GM23338 (cell line): ENCODE data around the gene DNAI1. TPM values are rescaled to one million over a fixed set of nuclear protein-coding genes. Genes with fewer than 3 reads are reported as not detected.
"Not testable (repeated sequence)": the region's sequence is repeated elsewhere in the genome, so short reads cannot be mapped to it uniquely, and the experiment has no call there.

Source experiments
- ATAC-seq: fragments of 200-7000 bp; cut with Tn5 transposase; 3 replicates; pipeline ENCODE4 v1.9.1; 2020
- DNase-seq: peaks from one replicate; pipeline ENCODE4 v3.0.0-alpha.2; 2015; ENCODE audit warnings: low spot score
- H2AFZ ChIP-seq: fragments of 200-600 bp; sonication (generic); 2 replicates; pipeline ENCODE4 v1.8.0; 2016; ENCODE audit warnings: antibody characterized with exemption, mild to moderate bottlenecking, moderate library complexity
- H3F3A ChIP-seq: fragments of 200-600 bp; sonication (generic); replicated peaks from 2 replicates; pipeline ENCODE4 v1.8.0; 2017; ENCODE audit warnings: antibody characterized with exemption, mixed run types, low read depth
- H3K27ac ChIP-seq: fragments of 200-600 bp; sonication (generic); 2 replicates; pipeline ENCODE4 v1.6.1; 2016; ENCODE audit warnings: low read depth
- H3K27me3 ChIP-seq: fragments of 200-600 bp; sonication (generic); 2 replicates; pipeline ENCODE4 v1.8.0; 2016; ENCODE audit warnings: mild to moderate bottlenecking, mixed run types, moderate library complexity; ENCODE audit not compliant: insufficient read depth
- H3K36me3 ChIP-seq: fragments of 200-600 bp; sonication (generic); 2 replicates; pipeline ENCODE4 v1.8.0; 2016; ENCODE audit warnings: mild to moderate bottlenecking; ENCODE audit not compliant: insufficient read depth
- H3K4me1 ChIP-seq: fragments of 200-600 bp; sonication (generic); 2 replicates; pipeline ENCODE4 v1.8.0; 2016; ENCODE audit warnings: mild to moderate bottlenecking, moderate library complexity; ENCODE audit not compliant: insufficient read depth
- H3K4me2 ChIP-seq: fragments of 200-600 bp; sonication (generic); 2 replicates; pipeline ENCODE4 v1.7.1; 2017; ENCODE audit warnings: mixed run types
- H3K4me3 ChIP-seq: fragments of 200-600 bp; sonication (generic); 2 replicates; pipeline ENCODE4 v1.6.1; 2016; ENCODE audit warnings: mixed run types
- H3K79me2 ChIP-seq: fragments of 200-600 bp; sonication (generic); replicated peaks from 2 replicates; pipeline ENCODE4 v1.8.0; 2017; ENCODE audit warnings: mild to moderate bottlenecking; ENCODE audit not compliant: insufficient read depth
- H3K9me2 ChIP-seq: fragments of 200-600 bp; sonication (generic); 2 replicates; pipeline ENCODE4 v1.8.0; 2017; ENCODE audit not compliant: insufficient read depth
- H4K20me1 ChIP-seq: fragments of 200-600 bp; sonication (generic); replicated peaks from 2 replicates; pipeline ENCODE4 v1.8.0; 2017; ENCODE audit warnings: mild to moderate bottlenecking; ENCODE audit not compliant: insufficient read depth
- H3K27ac Mint-ChIP-seq: 2 replicates; pipeline ENCODE4 v1.8.0; 2020; ENCODE audit warnings: inconsistent platforms, mild to moderate bottlenecking, moderate library complexity, mixed read lengths
- H3K27me3 Mint-ChIP-seq: 3 replicates; pipeline ENCODE4 v1.8.0; 2022; ENCODE audit warnings: low read depth, mild to moderate bottlenecking, moderate library complexity, mixed read lengths, inconsistent platforms; ENCODE audit not compliant: insufficient read depth, poor library complexity
- H3K36me3 Mint-ChIP-seq: 3 replicates; pipeline ENCODE4 v1.8.0; 2021; ENCODE audit warnings: low read depth, mild to moderate bottlenecking, inconsistent platforms, moderate library complexity, mixed read lengths
- H3K4me1 Mint-ChIP-seq: 3 replicates; pipeline ENCODE4 v1.8.0; 2020; ENCODE audit warnings: mild to moderate bottlenecking, inconsistent platforms, mixed read lengths
- H3K4me3 Mint-ChIP-seq: 3 replicates; pipeline ENCODE4 v1.8.0; 2021; ENCODE audit warnings: moderate library complexity, mild to moderate bottlenecking, inconsistent platforms, mixed read lengths
- H3K9me3 Mint-ChIP-seq: 3 replicates; pipeline ENCODE4 v1.8.0; 2020; ENCODE audit warnings: moderate library complexity, mild to moderate bottlenecking, inconsistent platforms, mixed read lengths
- CTCF ChIP-seq, 2 experiments: fragments of 200-600 bp in 1 of 2; sonication (generic) in 1 of 2; conservative IDR thresholded peaks; 2 replicates each; pipeline versions ENCODE4 v1.5.1 to v1.6.1; 2016 to 2017; ENCODE audit warnings: antibody characterized with exemption in 2 of 2, low read depth in 2 of 2, mild to moderate bottlenecking in 2 of 2, moderate library complexity in 1 of 2
- EZH2phosphoT487 ChIP-seq: fragments of 200-600 bp; sonication (generic); IDR thresholded peaks from one replicate; pipeline ENCODE4 v1.8.1; 2018; ENCODE audit warnings: antibody characterized with exemption; ENCODE audit not compliant: unreplicated experiment
- polyA plus RNA-seq: library from polyadenylated mRNA; unstranded; fragments of >200 nt; fragmentation: Nextera tagmentation; extraction: Ambion mirVana; gene quantifications from 2 replicates; pipeline ENCODE4 v1.2.1, GENCODE V29; 2016
- total RNA-seq: library from RNA; depleted of rRNA; stranded (reverse); fragments of >200 nt; shearing (Covaris generic); gene quantifications from 2 replicates; pipeline ENCODE4 v1.2.3, GENCODE V29; 2014

Gene DNAI1
- total and polyA plus RNA-seq, 2 experiments from 2014 or later, result 1.0 to 1.1 TPM

- H2AFZ ChIP-seq, result no peak overlapping the region
- no peaks in the 10 kb centered on the region for H3K4me1 ChIP-seq
- H3K4me1 Mint-ChIP-seq, result peaks cover 7% of the 10 kb centered on the region; the same call in 1 of the 3 replicates
- no peak overlapping the region for H3K4me3 Mint-ChIP-seq
- DNase-seq, result peak; percentile 95
- no peak overlapping the region for H3K27ac Mint-ChIP-seq
- peak; percentile 93 to 94 for TF ChIP-seq CTCF (conservative IDR thresholded peaks at IDR 0.05; ENCODE audit: low read depth in 2 of 2)
- no peak for TF ChIP-seq EZH2phosphoT487
- H3K27ac ChIP-seq, result no peak overlapping the region
- no peaks in the 10 kb centered on the region for H3K9me2 ChIP-seq
- H3F3A ChIP-seq, result no peaks in the 10 kb centered on the region
- H4K20me1 ChIP-seq, result peaks cover 10% of the 10 kb centered on the region; the same call in 1 of the 2 replicates
- H3K4me2 ChIP-seq, result no peak overlapping the region
- H3K9me3 Mint-ChIP-seq, result no peaks in the 10 kb centered on the region; the same call in 2 of the 3 replicates
- no peaks in the 10 kb centered on the region for H3K79me2 ChIP-seq
- ATAC-seq, result peak; percentile 99
- no peaks in the 10 kb centered on the region for H3K27me3 ChIP-seq
- no peak overlapping the region for H3K4me3 ChIP-seq
- H3K36me3 Mint-ChIP-seq, result peaks cover 4% of the 10 kb centered on the region; the same call in 2 of the 3 replicates
- peaks cover 2% of the 10 kb centered on the region for H3K27me3 Mint-ChIP-seq
- H3K36me3 ChIP-seq, result no peaks in the 10 kb centered on the region
These were observed 21.3 kb upstream of the DNAI1 start for GRCh38 chr9:34437006-34437925.

- peaks cover 10% of the 10 kb centered on the region; the same call in 1 of the 2 replicates for H4K20me1 ChIP-seq
These were observed 20.7 kb upstream of the DNAI1 start for GRCh38 chr9:34437926-34438307.

GRCh38 chr9:34438465-34438864 is 20.1 kb upstream of the DNAI1 start:
- not testable (repeated sequence) for H4K20me1 ChIP-seq, H3K27me3 Mint-ChIP-seq, ATAC-seq

More at GRCh38 chr9:34437926-34438307, 20.7 kb upstream of the DNAI1 start:
- H3K27ac ChIP-seq, H3K36me3 Mint-ChIP-seq, H3K79me2 ChIP-seq, H3K27me3 Mint-ChIP-seq, H3K9me2 ChIP-seq, H2AFZ ChIP-seq, ATAC-seq, H3K9me3 Mint-ChIP-seq, H3K4me3 Mint-ChIP-seq, H3K4me1 ChIP-seq, H3K27me3 ChIP-seq, H3K4me3 ChIP-seq, H3K36me3 ChIP-seq, H3F3A ChIP-seq, H3K27ac Mint-ChIP-seq, DNase-seq, H3K4me1 Mint-ChIP-seq, H3K4me2 ChIP-seq: not testable (repeated sequence)

More at GRCh38 chr9:34438465-34438864, 20.1 kb upstream of the DNAI1 start:
- not testable (repeated sequence) for H3K9me2 ChIP-seq, DNase-seq, H3K4me3 Mint-ChIP-seq, H3K4me1 ChIP-seq, H2AFZ ChIP-seq, H3F3A ChIP-seq, H3K27ac Mint-ChIP-seq, H3K27me3 ChIP-seq, H3K9me3 Mint-ChIP-seq, H3K4me3 ChIP-seq, H3K4me2 ChIP-seq, H3K79me2 ChIP-seq, H3K36me3 ChIP-seq, H3K36me3 Mint-ChIP-seq, H3K27ac ChIP-seq
- peaks cover 12% of the 10 kb centered on the region for H3K4me1 Mint-ChIP-seq
